Mesenchymal stem cell (in vitro differentiated cells and primary cell): Measurements from ENCODE around the gene DUSP1.

ENCODE experiments used
- DNase-seq: peaks from one replicate; pipeline ENCODE4 v3.0.0-alpha.2; 2013
- H2AFZ ChIP-seq: one replicate; pipeline ENCODE4 v1.6.1; 2013; ENCODE audit warnings: low read depth, mild to moderate bottlenecking, control low read depth, inconsistent platforms, low read length, moderate library complexity
- H2AK5ac ChIP-seq: 2 replicates; pipeline ENCODE4 v1.6.1; 2013; ENCODE audit warnings: low read length, moderate library complexity, mild to moderate bottlenecking, inconsistent platforms; ENCODE audit not compliant: severe bottlenecking
- H2BK120ac ChIP-seq: one replicate; pipeline ENCODE4 v1.6.1; 2013; ENCODE audit warnings: low read depth, mild to moderate bottlenecking, inconsistent platforms, low read length, moderate library complexity
- H2BK12ac ChIP-seq, 2 experiments: one replicate each; pipeline ENCODE4 v1.6.1; 2013; ENCODE audit warnings: inconsistent platforms in 2 of 2, low read length in 2 of 2, mild to moderate bottlenecking in 2 of 2, moderate library complexity in 2 of 2, control low read depth in 1 of 2
- H2BK15ac ChIP-seq: one replicate; pipeline ENCODE4 v1.6.1; 2013; ENCODE audit warnings: mild to moderate bottlenecking, low read depth, inconsistent platforms; ENCODE audit not compliant: poor library complexity, severe bottlenecking
- H2BK5ac ChIP-seq: 2 replicates; pipeline ENCODE4 v1.6.1; 2013; ENCODE audit warnings: low read depth, mild to moderate bottlenecking, low read length, control low read depth, inconsistent platforms; ENCODE audit not compliant: poor library complexity, severe bottlenecking
- H3K14ac ChIP-seq, 2 experiments: one replicate each; pipeline ENCODE4 v1.6.1; 2013; ENCODE audit warnings: inconsistent platforms in 2 of 2, low read length in 2 of 2, control low read depth in 1 of 2, mild to moderate bottlenecking in 1 of 2, moderate library complexity in 1 of 2
- H3K18ac ChIP-seq, 2 experiments: one replicate each; pipeline ENCODE4 v1.6.1; 2013; ENCODE audit warnings: inconsistent platforms in 2 of 2, low read length in 2 of 2, control low read depth in 1 of 2, low read depth in 1 of 2, mild to moderate bottlenecking in 1 of 2
- H3K23ac ChIP-seq, 2 experiments: one replicate each; pipeline ENCODE4 v1.6.1; 2013; ENCODE audit warnings: inconsistent platforms in 2 of 2, low read length in 2 of 2, mild to moderate bottlenecking in 2 of 2, moderate library complexity in 2 of 2, control low read depth in 1 of 2
- H3K27ac ChIP-seq: 2 replicates; pipeline ENCODE4 v1.5.1; 2013; ENCODE audit warnings: mild to moderate bottlenecking, moderate library complexity, low read length, control low read depth, inconsistent platforms; ENCODE audit not compliant: poor library complexity, severe bottlenecking
- H3K27me3 ChIP-seq, 2 experiments: 2 replicates each; pipeline versions ENCODE4 v1.6.1 to v1.7.0; 2013; ENCODE audit warnings: low read length in 2 of 2, mild to moderate bottlenecking in 2 of 2, moderate library complexity in 2 of 2, control low read depth in 1 of 2, inconsistent platforms in 1 of 2; ENCODE audit not compliant: control insufficient read depth in 1 of 2, insufficient read depth in 1 of 2
- H3K36me3 ChIP-seq, 2 experiments: 2 replicates each; pipeline versions ENCODE4 v1.6.1 to v1.7.0; 2013; ENCODE audit warnings: low read length in 2 of 2, control low read depth in 1 of 2, inconsistent platforms in 1 of 2, low read depth in 1 of 2, mild to moderate bottlenecking in 1 of 2; ENCODE audit not compliant: insufficient read depth in 2 of 2, control insufficient read depth in 1 of 2
- H3K4ac ChIP-seq, 2 experiments: one replicate each; pipeline ENCODE4 v1.6.1; 2013; ENCODE audit warnings: inconsistent platforms in 2 of 2, low read length in 2 of 2, mild to moderate bottlenecking in 2 of 2, moderate library complexity in 2 of 2, control low read depth in 1 of 2, low read depth in 1 of 2
- H3K4me1 ChIP-seq: 2 replicates; pipeline ENCODE4 v1.6.1; 2013; ENCODE audit warnings: low read depth, low read length, control low read depth; ENCODE audit not compliant: control insufficient read depth, insufficient read depth
- H3K4me2 ChIP-seq: 2 replicates; pipeline ENCODE4 v1.6.1; 2013; ENCODE audit warnings: low read length, mild to moderate bottlenecking, inconsistent platforms; ENCODE audit not compliant: poor library complexity, severe bottlenecking
- H3K4me3 ChIP-seq, 2 experiments: 2 replicates each; pipeline versions ENCODE4 v1.5.1 to v1.7.0; 2013; ENCODE audit warnings: low read length in 2 of 2, mild to moderate bottlenecking in 2 of 2, control low read depth in 1 of 2, low read depth in 1 of 2; ENCODE audit not compliant: insufficient read depth in 1 of 2
- H3K79me1 ChIP-seq: replicated peaks from 2 replicates; pipeline ENCODE4 v1.6.1; 2013; ENCODE audit warnings: mild to moderate bottlenecking, control low read depth, low read length, inconsistent platforms; ENCODE audit not compliant: poor library complexity, severe bottlenecking
- H3K9ac ChIP-seq: 2 replicates; pipeline ENCODE4 v1.7.0; 2013; ENCODE audit warnings: mild to moderate bottlenecking, low read length, moderate library complexity
- H3K9me3 ChIP-seq: 2 replicates; pipeline ENCODE4 v1.7.0; 2013; ENCODE audit warnings: mild to moderate bottlenecking, low read length; ENCODE audit not compliant: control insufficient read depth
- H4K8ac ChIP-seq: one replicate; pipeline ENCODE4 v1.6.1; 2013; ENCODE audit warnings: inconsistent platforms, mild to moderate bottlenecking, low read length, moderate library complexity
- H4K91ac ChIP-seq: one replicate; pipeline ENCODE4 v1.6.1; 2013; ENCODE audit warnings: mild to moderate bottlenecking, low read length, inconsistent platforms
- WGBS: methylation state at CpG from one replicate; pipeline ENCODE4 v1.1.7; 2013; ENCODE audit warnings: mixed read lengths; 5-methylcytosine and 5-hydroxymethylcytosine counted together

DUSP1 gene

GRCh38 chr5:172782169-172783039 lies 11.4 kb upstream of the DUSP1 start:
- H3K36me3 ChIP-seq = no peaks in the 10 kb centered on the region
- H3K9me3 ChIP-seq = no peaks in the 10 kb centered on the region
- H3K23ac ChIP-seq = no peak overlapping the region
- no peak overlapping the region for H3K4me3 ChIP-seq
- no peak overlapping the region for H2BK15ac ChIP-seq
- no peak overlapping the region for H3K9ac ChIP-seq
- peak; percentile 64 for DNase-seq
- no peak overlapping the region for H4K8ac ChIP-seq
- peaks cover 8% of the 10 kb centered on the region for H3K4me1 ChIP-seq
- H3K4ac ChIP-seq = no peak overlapping the region
- no peak overlapping the region for H2BK5ac ChIP-seq
- no peak overlapping the region for H2BK12ac ChIP-seq
- no peak overlapping the region for H3K27ac ChIP-seq
- no peak overlapping the region for H3K18ac ChIP-seq
- H2BK120ac ChIP-seq = no peak overlapping the region
- H3K14ac ChIP-seq = no peak overlapping the region
- H4K91ac ChIP-seq = no peak overlapping the region
- no peak overlapping the region for H3K4me2 ChIP-seq
- H3K79me1 ChIP-seq = no peaks in the 10 kb centered on the region
- no peak overlapping the region for H2AFZ ChIP-seq
- 97% methylated on average over 5 of the region's 7 CpGs for WGBS
- no peaks in the 10 kb centered on the region for H3K27me3 ChIP-seq
- H2AK5ac ChIP-seq = no peak overlapping the region

- DNase-seq = no peak
- H3K27me3 ChIP-seq = no peaks in the 10 kb centered on the region
- no peak overlapping the region for H4K91ac ChIP-seq
- H3K79me1 ChIP-seq = no peaks in the 10 kb centered on the region
- H3K27ac ChIP-seq = no peak overlapping the region
- H3K18ac ChIP-seq = no peak overlapping the region
- H3K36me3 ChIP-seq = no peaks in the 10 kb centered on the region
- H2AK5ac ChIP-seq = no peak overlapping the region
- no peak overlapping the region for H2BK5ac ChIP-seq
- no peaks in the 10 kb centered on the region for H3K9me3 ChIP-seq
- no peak overlapping the region for H2BK120ac ChIP-seq
- no peak overlapping the region for H3K4me2 ChIP-seq
- no peak overlapping the region for H3K4ac ChIP-seq
- H3K4me1 ChIP-seq = peaks cover 16% of the 10 kb centered on the region
- H2BK15ac ChIP-seq = no peak overlapping the region
- no peak overlapping the region for H3K23ac ChIP-seq
- H3K9ac ChIP-seq = no peak overlapping the region
- H4K8ac ChIP-seq = no peak overlapping the region
- WGBS = 100% methylated on average over 2 of the region's 5 CpGs
- H3K14ac ChIP-seq = no peak overlapping the region
- no peak overlapping the region for H3K4me3 ChIP-seq
- no peak overlapping the region for H2BK12ac ChIP-seq
- no peak overlapping the region for H2AFZ ChIP-seq
Observed at GRCh38 chr5:172779691-172780341, 8.8 kb upstream of the DUSP1 start.

- peak overlapping the region; percentile 17 for H3K4me2 ChIP-seq
- H2BK120ac ChIP-seq = no peak overlapping the region
- peak overlapping the region; percentile 75 for H2BK5ac ChIP-seq
- no peak overlapping the region for H4K91ac ChIP-seq
- peak overlapping the region in 1 of 2 experiments; percentile 50 for H3K23ac ChIP-seq
- H3K4me3 ChIP-seq = peak overlapping the region in 1 of 2 experiments; percentile 69
- H3K27me3 ChIP-seq = no peaks in the 10 kb centered on the region
- H3K9me3 ChIP-seq = no peaks in the 10 kb centered on the region
- no peaks in the 10 kb centered on the region for H3K79me1 ChIP-seq
- no peak overlapping the region for H2BK15ac ChIP-seq
- DNase-seq = peak; percentile 92
- no peak overlapping the region for H4K8ac ChIP-seq
- H2BK12ac ChIP-seq = peak overlapping the region in 1 of 2 experiments; percentile 96
- WGBS = 56% methylated on average over 13 of the region's 13 CpGs
- peak overlapping the region; percentile 93 for H3K9ac ChIP-seq
- H3K4me1 ChIP-seq = peaks cover 26% of the 10 kb centered on the region
- no peak overlapping the region for H3K4ac ChIP-seq
- peak overlapping the region; percentile 93 for H3K27ac ChIP-seq
- no peak overlapping the region for H2AFZ ChIP-seq
- H3K14ac ChIP-seq = peak overlapping the region in 1 of 2 experiments; percentile 87
- no peaks in the 10 kb centered on the region for H3K36me3 ChIP-seq
- peak overlapping the region; percentile 7 for H2AK5ac ChIP-seq
- H3K18ac ChIP-seq = peak overlapping the region in 1 of 2 experiments; percentile 83
Observed at GRCh38 chr5:172777881-172778814, 7.2 kb upstream of the DUSP1 start.
